Measurements from ENCODE around the gene LSM4. TPM values are rescaled to one million over a fixed set of nuclear protein-coding genes. Genes with fewer than 3 reads are reported as not detected.
A peak's percentile ranks its signal among the peaks of the same experiment; 100 is the strongest.

Gene LSM4
- total and polyA plus RNA-seq, 2 of the 13 experiments (the other 11 are each of a cell fraction or from before 2014, with no cell fraction given): 65.8 to 166 TPM

DNA sequence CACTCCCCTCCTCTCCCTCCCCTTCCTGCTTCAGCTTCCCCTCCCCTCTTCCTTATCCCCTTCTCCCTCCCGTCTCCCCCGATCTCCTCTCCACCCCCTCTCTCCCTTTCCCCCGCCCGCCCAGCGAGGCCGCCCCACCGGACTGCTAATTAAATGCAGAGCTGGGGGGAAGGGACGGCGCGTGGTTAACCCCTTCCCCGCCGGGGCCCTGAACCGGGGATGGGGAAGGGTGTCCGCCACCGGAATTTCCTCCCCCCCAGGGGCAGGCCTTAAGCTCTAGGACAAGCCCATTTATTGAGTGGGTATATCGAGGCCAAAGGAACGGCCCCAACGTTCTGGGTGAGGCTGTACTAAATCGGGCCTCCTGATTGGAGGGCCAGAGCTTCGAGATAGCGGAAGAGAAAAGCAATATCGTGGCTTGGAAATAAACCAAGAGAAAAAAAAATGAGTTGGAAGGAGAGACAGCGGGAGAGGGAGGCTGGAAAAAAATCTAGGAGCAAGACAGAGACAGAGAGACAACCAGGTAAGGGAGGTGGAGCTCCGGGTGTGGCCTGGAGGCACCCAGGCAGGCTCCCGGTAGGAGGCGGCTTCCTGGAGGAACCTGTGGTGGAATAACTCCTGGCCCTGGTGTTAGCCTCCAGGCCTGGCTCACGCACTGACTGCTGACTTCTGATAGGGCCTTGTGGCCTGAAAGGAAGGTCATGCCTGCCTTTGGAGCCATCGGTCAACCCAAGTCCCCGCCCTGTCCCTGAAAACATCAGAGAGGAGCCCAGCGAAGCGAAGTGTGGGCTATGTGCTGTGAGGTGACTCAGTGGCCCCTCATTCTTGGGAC lies 29.9 kb downstream of the LSM4 start (continued):
- TF ChIP-seq ZNF224 (CRISPR knock-in tag; IDR thresholded peaks at IDR 0.05): no peak
- TF ChIP-seq, protein P1, sequence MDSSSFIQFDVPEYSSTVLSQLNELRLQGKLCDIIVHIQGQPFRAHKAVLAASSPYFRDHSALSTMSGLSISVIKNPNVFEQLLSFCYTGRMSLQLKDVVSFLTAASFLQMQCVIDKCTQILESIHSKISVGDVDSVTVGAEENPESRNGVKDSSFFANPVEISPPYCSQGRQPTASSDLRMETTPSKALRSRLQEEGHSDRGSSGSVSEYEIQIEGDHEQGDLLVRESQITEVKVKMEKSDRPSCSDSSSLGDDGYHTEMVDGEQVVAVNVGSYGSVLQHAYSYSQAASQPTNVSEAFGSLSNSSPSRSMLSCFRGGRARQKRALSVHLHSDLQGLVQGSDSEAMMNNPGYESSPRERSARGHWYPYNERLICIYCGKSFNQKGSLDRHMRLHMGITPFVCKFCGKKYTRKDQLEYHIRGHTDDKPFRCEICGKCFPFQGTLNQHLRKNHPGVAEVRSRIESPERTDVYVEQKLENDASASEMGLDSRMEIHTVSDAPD (CRISPR knock-in tag; IDR thresholded peaks at IDR 0.05): no peak
- no peak for TF ChIP-seq NFYB (CRISPR knock-in tag; IDR thresholded peaks at IDR 0.05)
- TF ChIP-seq, protein P2, sequence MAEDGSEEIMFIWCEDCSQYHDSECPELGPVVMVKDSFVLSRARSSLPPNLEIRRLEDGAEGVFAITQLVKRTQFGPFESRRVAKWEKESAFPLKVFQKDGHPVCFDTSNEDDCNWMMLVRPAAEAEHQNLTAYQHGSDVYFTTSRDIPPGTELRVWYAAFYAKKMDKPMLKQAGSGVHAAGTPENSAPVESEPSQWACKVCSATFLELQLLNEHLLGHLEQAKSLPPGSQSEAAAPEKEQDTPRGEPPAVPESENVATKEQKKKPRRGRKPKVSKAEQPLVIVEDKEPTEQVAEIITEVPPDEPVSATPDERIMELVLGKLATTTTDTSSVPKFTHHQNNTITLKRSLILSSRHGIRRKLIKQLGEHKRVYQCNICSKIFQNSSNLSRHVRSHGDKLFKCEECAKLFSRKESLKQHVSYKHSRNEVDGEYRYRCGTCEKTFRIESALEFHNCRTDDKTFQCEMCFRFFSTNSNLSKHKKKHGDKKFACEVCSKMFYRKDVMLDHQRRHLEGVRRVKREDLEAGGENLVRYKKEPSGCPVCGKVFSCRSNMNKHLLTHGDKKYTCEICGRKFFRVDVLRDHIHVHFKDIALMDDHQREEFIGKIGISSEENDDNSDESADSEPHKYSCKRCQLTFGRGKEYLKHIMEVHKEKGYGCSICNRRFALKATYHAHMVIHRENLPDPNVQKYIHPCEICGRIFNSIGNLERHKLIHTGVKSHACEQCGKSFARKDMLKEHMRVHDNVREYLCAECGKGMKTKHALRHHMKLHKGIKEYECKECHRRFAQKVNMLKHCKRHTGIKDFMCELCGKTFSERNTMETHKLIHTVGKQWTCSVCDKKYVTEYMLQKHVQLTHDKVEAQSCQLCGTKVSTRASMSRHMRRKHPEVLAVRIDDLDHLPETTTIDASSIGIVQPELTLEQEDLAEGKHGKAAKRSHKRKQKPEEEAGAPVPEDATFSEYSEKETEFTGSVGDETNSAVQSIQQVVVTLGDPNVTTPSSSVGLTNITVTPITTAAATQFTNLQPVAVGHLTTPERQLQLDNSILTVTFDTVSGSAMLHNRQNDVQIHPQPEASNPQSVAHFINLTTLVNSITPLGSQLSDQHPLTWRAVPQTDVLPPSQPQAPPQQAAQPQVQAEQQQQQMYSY (CRISPR knock-in tag; IDR thresholded peaks at IDR 0.05): no peak
- no peak for TF ChIP-seq ZNF30 (CRISPR knock-in tag; IDR thresholded peaks at IDR 0.05)
- no peak for TF ChIP-seq EP300 (IDR thresholded peaks at IDR 0.05; ENCODE audit: low read depth in 2 of 2, low read length in 2 of 2)
- no peak for TF ChIP-seq EP300 (CRISPR knock-in tag; IDR thresholded peaks at IDR 0.05; ENCODE audit: borderline replicate concordance)
- TF ChIP-seq ZNF230 (CRISPR knock-in tag; IDR thresholded peaks at IDR 0.05): no peak
- TF ChIP-seq CHD4 (IDR thresholded peaks at IDR 0.05; ENCODE audit: borderline replicate concordance, low read length): no peak; the same call in 1 of the 2 replicates
- TF ChIP-seq, protein P3, sequence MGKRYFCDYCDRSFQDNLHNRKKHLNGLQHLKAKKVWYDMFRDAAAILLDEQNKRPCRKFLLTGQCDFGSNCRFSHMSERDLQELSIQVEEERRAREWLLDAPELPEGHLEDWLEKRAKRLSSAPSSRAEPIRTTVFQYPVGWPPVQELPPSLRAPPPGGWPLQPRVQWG (CRISPR knock-in tag; IDR thresholded peaks at IDR 0.05; ENCODE audit: borderline replicate concordance, low read depth): no peak
- TF ChIP-seq AKNA (CRISPR knock-in tag; IDR thresholded peaks at IDR 0.05; ENCODE audit: borderline replicate concordance): no peak
- peak; percentile 29; the same call in 1 of the 2 replicates for TF ChIP-seq SSRP1 (CRISPR knock-in tag; IDR thresholded peaks at IDR 0.05)
- no peak for TF ChIP-seq ZNF737 (CRISPR knock-in tag; IDR thresholded peaks at IDR 0.05; ENCODE audit: borderline replicate concordance)
- peak; percentile 81; the same call in 1 of the 2 replicates for TF ChIP-seq ZMYM3 (CRISPR knock-in tag; IDR thresholded peaks at IDR 0.05)
- no peak for TF ChIP-seq GATAD2A (CRISPR knock-in tag; IDR thresholded peaks at IDR 0.05)
- no peak for TF ChIP-seq IRX3 (CRISPR knock-in tag; IDR thresholded peaks at IDR 0.05; ENCODE audit: borderline replicate concordance, low read depth)
- TF ChIP-seq LCORL (IDR thresholded peaks at IDR 0.05): no peak
- TF ChIP-seq LCORL (CRISPR knock-in tag; IDR thresholded peaks at IDR 0.05): no peak; the same call in none of the 2 replicates
- TF ChIP-seq ZNF674 (CRISPR knock-in tag; IDR thresholded peaks at IDR 0.05; ENCODE audit: low read depth): no peak
- TF ChIP-seq GTF3A (CRISPR knock-in tag; conservative IDR thresholded peaks at IDR 0.05): no peak
